IMR-90 (cell line): Measurements from ENCODE around the gene CYP4F22. TPM values are rescaled to one million over a fixed set of nuclear protein-coding genes. Genes with fewer than 3 reads are reported as not detected.

Source experiments
- ATAC-seq: fragments of 200-7000 bp; cut with Tn5 transposase; 2 replicates; pipeline ENCODE4 v1.9.1; 2020; ENCODE audit warnings: low read depth, mild to moderate bottlenecking, moderate library complexity
- BruUV-seq: library from RNA; stranded (reverse); fragments of 400-500 nt; replicated peaks from 2 replicates; lab custom pipeline; 2021; lab: Mats Ljungman, UMichigan
- CTCF ChIA-PET: fragments of 300-600 bp; formaldehyde crosslinking; extraction: SDS; loops from one replicate; lab custom pipeline; 2021; ENCODE audit warnings: antibody characterized with exemption; lab: Yijun Ruan, JAX
- POLR2A ChIA-PET: fragments of 300-600 bp; sonication (Branson Sonifier 250); formaldehyde crosslinking; loops from one replicate; lab custom pipeline; 2022; ENCODE audit warnings: antibody characterized with exemption; ENCODE audit not compliant: unreplicated experiment; lab: Charles Lee
- DNase-seq: peaks from one replicate; pipeline ENCODE4 v3.0.0; 2013
- H2AFZ ChIP-seq: replicated peaks from 2 replicates; pipeline ENCODE3; 2013; ENCODE audit warnings: low read length, mild to moderate bottlenecking; ENCODE audit not compliant: poor library complexity
- H2AK5ac ChIP-seq: 2 replicates; pipeline ENCODE4 v1.6.1; 2013; ENCODE audit warnings: low read depth, low read length, inconsistent platforms
- H2AK9ac ChIP-seq: replicated peaks from 2 replicates; pipeline ENCODE3; 2013; ENCODE audit warnings: mild to moderate bottlenecking, low read depth, low read length, moderate library complexity; ENCODE audit not compliant: poor library complexity
- H2BK120ac ChIP-seq: 2 replicates; pipeline ENCODE4 v1.6.1; 2013; ENCODE audit warnings: low read depth, low read length, inconsistent platforms
- H2BK15ac ChIP-seq: 3 replicates; pipeline ENCODE4 v1.6.1; 2013; ENCODE audit warnings: low read depth, low read length, inconsistent platforms
- H2BK20ac ChIP-seq: 2 replicates; pipeline ENCODE4 v1.6.1; 2013; ENCODE audit warnings: low read depth, mild to moderate bottlenecking, inconsistent platforms, low read length, moderate library complexity
- H2BK5ac ChIP-seq: 2 replicates; pipeline ENCODE4 v1.6.1; 2013; ENCODE audit warnings: mild to moderate bottlenecking, low read depth, low read length, inconsistent platforms; ENCODE audit not compliant: poor library complexity, severe bottlenecking
- H3K14ac ChIP-seq: replicated peaks from 2 replicates; pipeline ENCODE4 v1.6.1; 2013; ENCODE audit warnings: low read depth, low read length, inconsistent platforms
- H3K18ac ChIP-seq: 2 replicates; pipeline ENCODE4 v1.6.1; 2013; ENCODE audit warnings: low read depth, low read length, control low read depth
- H3K23ac ChIP-seq: 2 replicates; pipeline ENCODE4 v1.6.1; 2013; ENCODE audit warnings: low read depth, low read length, inconsistent platforms
- H3K27ac ChIP-seq: 2 replicates; pipeline ENCODE4 v1.5.1; 2013; ENCODE audit warnings: mild to moderate bottlenecking, control low read depth, low read length; ENCODE audit not compliant: insufficient read depth
- H3K27me3 ChIP-seq: 2 replicates; pipeline ENCODE4 v1.6.1; 2013; ENCODE audit warnings: low read length; ENCODE audit not compliant: control insufficient read depth, insufficient read depth
- H3K36me3 ChIP-seq: 2 replicates; pipeline ENCODE4 v1.6.1; 2013; ENCODE audit warnings: low read length, mixed read lengths; ENCODE audit not compliant: control insufficient read depth, insufficient read depth
- H3K4ac ChIP-seq: 2 replicates; pipeline ENCODE4 v1.6.1; 2013; ENCODE audit warnings: low read depth, low read length, inconsistent platforms
- H3K4me1 ChIP-seq: 2 replicates; pipeline ENCODE4 v1.6.1; 2013; ENCODE audit warnings: low read length, mixed read lengths; ENCODE audit not compliant: control insufficient read depth, insufficient read depth
- H3K4me2 ChIP-seq: 2 replicates; pipeline ENCODE4 v1.6.1; 2013; ENCODE audit warnings: low read depth, mild to moderate bottlenecking, control low read depth, low read length, moderate library complexity
- H3K4me3 ChIP-seq: 2 replicates; pipeline ENCODE4 v1.5.1; 2013; ENCODE audit warnings: low read depth, mild to moderate bottlenecking, control low read depth, low read length, moderate library complexity; ENCODE audit not compliant: insufficient read depth
- H3K56ac ChIP-seq: 2 replicates; pipeline ENCODE4 v1.6.1; 2013; ENCODE audit warnings: low read length, inconsistent platforms; ENCODE audit not compliant: insufficient read depth; ENCODE audit errors: extremely low read depth
- H3K79me1 ChIP-seq, 2 experiments: 2 replicates each; pipeline ENCODE4 v1.6.1; 2013; ENCODE audit warnings: low read length in 2 of 2, inconsistent platforms in 1 of 2, low read depth in 1 of 2
- H3K9ac ChIP-seq: 2 replicates; pipeline ENCODE4 v1.6.1; 2013; ENCODE audit warnings: low read depth, low read length, control low read depth
- H3K9me1 ChIP-seq: 2 replicates; pipeline ENCODE4 v1.6.1; 2013; ENCODE audit warnings: low read length, inconsistent platforms; ENCODE audit not compliant: insufficient read depth
- H3K9me3 ChIP-seq: 2 replicates; pipeline ENCODE4 v1.6.1; 2013; ENCODE audit warnings: low read length; ENCODE audit not compliant: control insufficient read depth, insufficient read depth
- H4K20me1 ChIP-seq: 2 replicates; pipeline ENCODE4 v1.6.1; 2013; ENCODE audit warnings: low read length, inconsistent platforms; ENCODE audit not compliant: insufficient read depth
- H4K5ac ChIP-seq: 2 replicates; pipeline ENCODE4 v1.6.1; 2013; ENCODE audit warnings: mild to moderate bottlenecking, low read depth, low read length, control low read depth
- H4K8ac ChIP-seq, 2 experiments: 2 replicates each; pipeline ENCODE4 v1.6.1; 2013; ENCODE audit warnings: low read depth in 2 of 2, low read length in 2 of 2, control low read depth in 1 of 2, inconsistent platforms in 1 of 2
- H4K91ac ChIP-seq: 2 replicates; pipeline ENCODE4 v1.6.1; 2013; ENCODE audit warnings: low read depth, low read length, inconsistent platforms; ENCODE audit not compliant: insufficient read depth
- BHLHE40 ChIP-seq: fragments of 150-350 bp; IDR thresholded peaks from 2 replicates; pipeline ENCODE4 v1.6.1; 2016; ENCODE audit warnings: mild to moderate bottlenecking, low read depth, low read length
- CEBPB ChIP-seq: IDR thresholded peaks from 2 replicates; pipeline ENCODE4 v1.6.1; 2012; ENCODE audit warnings: low read depth, low read length, improper control_type of control experiment
- CHD1 ChIP-seq: IDR thresholded peaks from 2 replicates; pipeline ENCODE4 v1.6.1; 2012; ENCODE audit warnings: low read depth, low read length, improper control_type of control experiment
- CTCF ChIP-seq: conservative IDR thresholded peaks from 2 replicates; pipeline ENCODE4 v1.5.1; 2012; ENCODE audit warnings: mild to moderate bottlenecking, low read depth, low read length, improper control_type of control experiment
- FOS ChIP-seq: fragments of 150-350 bp; IDR thresholded peaks from 2 replicates; pipeline ENCODE4 v1.6.1; 2016; ENCODE audit warnings: low read depth, low read length
- MAFK ChIP-seq: IDR thresholded peaks from 2 replicates; pipeline ENCODE4 v1.6.1; 2012; ENCODE audit warnings: low read depth, low read length, improper control_type of control experiment
- MAZ ChIP-seq: IDR thresholded peaks from 2 replicates; pipeline ENCODE4 v1.6.1; 2012; ENCODE audit warnings: low read depth, mild to moderate bottlenecking, low read length, improper control_type of control experiment, moderate library complexity, borderline replicate concordance
- MXI1 ChIP-seq: IDR thresholded peaks from 2 replicates; pipeline ENCODE4 v1.6.1; 2012; ENCODE audit warnings: low read depth, mild to moderate bottlenecking, low read length, moderate library complexity, borderline replicate concordance
- NFE2L2 ChIP-seq: fragments of 150-350 bp; IDR thresholded peaks from 2 replicates; pipeline ENCODE4 v1.6.1; 2016; ENCODE audit warnings: low read depth, mild to moderate bottlenecking, low read length
- POLR2A ChIP-seq: IDR thresholded peaks from 2 replicates; pipeline ENCODE4 v1.6.1; 2012; ENCODE audit warnings: mild to moderate bottlenecking, low read depth, low read length
- RAD21 ChIP-seq: IDR thresholded peaks from 2 replicates; pipeline ENCODE4 v1.6.1; 2012; ENCODE audit warnings: low read length, improper control_type of control experiment
- RCOR1 ChIP-seq: IDR thresholded peaks from 2 replicates; pipeline ENCODE4 v1.6.1; 2012; ENCODE audit warnings: mild to moderate bottlenecking, low read length, improper control_type of control experiment; ENCODE audit not compliant: insufficient replicate concordance
- RFX5 ChIP-seq: IDR thresholded peaks from 2 replicates; pipeline ENCODE4 v1.8.0; 2012; ENCODE audit warnings: low read depth, mild to moderate bottlenecking, low read length, moderate library complexity
- SMC3 ChIP-seq: fragments of 150-350 bp; IDR thresholded peaks from 2 replicates; pipeline ENCODE4 v1.6.1; 2016; ENCODE audit warnings: low read depth, mild to moderate bottlenecking, antibody characterized with exemption, low read length, moderate library complexity
- WGBS, 2 experiments: methylation state at CpG; one replicate each; pipeline versions ENCODE4 v1.1.5 to v1.1.7; 2013; ENCODE audit warnings: missing lambda C conversion rate in 2 of 2; ENCODE audit not compliant: insufficient read length in 1 of 2; ENCODE audit errors: extremely low coverage in 2 of 2; 5-methylcytosine and 5-hydroxymethylcytosine counted together
- dilution Hi-C: fragments of 300-500 bp; cut with HindIII; formaldehyde crosslinking; loops from one replicate; pipeline ENCODE4 v1.14.3; 2018; ENCODE audit warnings: low sequenced_read_pairs; ENCODE audit not compliant: unreplicated experiment
- in situ Hi-C: fragments of 300-500 bp; cut with MboI; formaldehyde crosslinking; loops from 3 replicates; pipeline ENCODE4 v1.14.3; 2019; ENCODE audit warnings: low sequenced_read_pairs, inconsistent platforms, mixed read lengths
- intact Hi-C: fragments of 100-400 bp; cut with micrococcal nuclease; formaldehyde crosslinking; loops from 2 replicates; pipeline ENCODE4 v1.10.0; 2022
- polyA plus RNA-seq, 3 experiments: library from polyadenylated mRNA; depleted of rRNA; stranded (reverse); fragments of >200 nt; gene quantifications; 2 replicates each; pipeline ENCODE4 v1.2.3, GENCODE V29; 2012; ENCODE audit warnings: low replicate concordance in 1 of 3
- total RNA-seq: library from RNA; depleted of rRNA; stranded (reverse); fragments of >200 nt; gene quantifications from 2 replicates; pipeline ENCODE4 v1.2.3, GENCODE V29; 2012
- TF ChIP-seq, protein P1 (sequence below): fragments of 150-350 bp; IDR thresholded peaks from 2 replicates; pipeline ENCODE4 v1.6.1; 2017; ENCODE audit warnings: mild to moderate bottlenecking, antibody characterized with exemption, low read length, low read depth
- TF ChIP-seq, protein P2 (sequence below): fragments of 150-350 bp; IDR thresholded peaks from 2 replicates; pipeline ENCODE4 v1.6.1; 2016; ENCODE audit warnings: low read depth, mild to moderate bottlenecking, low read length, moderate library complexity, borderline replicate concordance

Gene CYP4F22
- total and polyA plus RNA-seq, 2 of the 4 experiments (the other 2 are of a cell fraction), result not detected

- intact Hi-C loops (no loop called here), in situ Hi-C loops (no loop called here), dilution Hi-C loops (no loop called here)
- ChIA-PET POLR2A (no interaction called here), CTCF (interaction anchor here (0.6 to 1.1 kb wide), 2 partner anchors 387 to 955 kb away, joined by 3 read pairs; no protein-coding TSS in a partner anchor)
- Histone ChIP-seq H2BK120ac (no peak overlapping the region), H3K4me3 (no peak overlapping the region), H2AFZ (no peak overlapping the region), H3K56ac (no peak overlapping the region), H3K27me3 (peaks cover 2% of the 10 kb centered on the region; the same call in 1 of the 2 replicates), H2BK5ac (no peak overlapping the region), H3K14ac (no peak overlapping the region), H4K91ac (no peak overlapping the region), H2AK9ac (no peak overlapping the region), H3K27ac (no peak overlapping the region), H3K9ac (no peak overlapping the region), H4K20me1 (no peaks in the 10 kb centered on the region), H3K79me1 (no peaks in the 10 kb centered on the region), H3K18ac (no peak overlapping the region), H4K8ac (no peak overlapping the region), H3K4me2 (no peak overlapping the region), H2BK20ac (no peak overlapping the region), H3K23ac (no peak overlapping the region), H2BK15ac (no peak overlapping the region), H3K36me3 (no peaks in the 10 kb centered on the region), H3K4ac (no peak overlapping the region), H3K9me3 (no peaks in the 10 kb centered on the region), H3K9me1 (no peaks in the 10 kb centered on the region), H4K5ac (no peak overlapping the region), H2AK5ac (no peak overlapping the region), H3K4me1 (peaks cover 2% of the 10 kb centered on the region; the same call in 1 of the 2 replicates)
- TF ChIP-seq CTCF (no peak), BHLHE40 (no peak), POLR2A (no peak), FOS (no peak), MAZ (no peak), CEBPB (no peak), CHD1 (no peak), MAFK (no peak), RFX5 (no peak), MXI1 (no peak), SMC3 (no peak), RCOR1 (no peak), RAD21 (no peak), NFE2L2 (no peak)
- TF ChIP-seq, protein P1, sequence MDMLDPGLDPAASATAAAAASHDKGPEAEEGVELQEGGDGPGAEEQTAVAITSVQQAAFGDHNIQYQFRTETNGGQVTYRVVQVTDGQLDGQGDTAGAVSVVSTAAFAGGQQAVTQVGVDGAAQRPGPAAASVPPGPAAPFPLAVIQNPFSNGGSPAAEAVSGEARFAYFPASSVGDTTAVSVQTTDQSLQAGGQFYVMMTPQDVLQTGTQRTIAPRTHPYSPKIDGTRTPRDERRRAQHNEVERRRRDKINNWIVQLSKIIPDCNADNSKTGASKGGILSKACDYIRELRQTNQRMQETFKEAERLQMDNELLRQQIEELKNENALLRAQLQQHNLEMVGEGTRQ, result no peak
- TF ChIP-seq, protein P2, sequence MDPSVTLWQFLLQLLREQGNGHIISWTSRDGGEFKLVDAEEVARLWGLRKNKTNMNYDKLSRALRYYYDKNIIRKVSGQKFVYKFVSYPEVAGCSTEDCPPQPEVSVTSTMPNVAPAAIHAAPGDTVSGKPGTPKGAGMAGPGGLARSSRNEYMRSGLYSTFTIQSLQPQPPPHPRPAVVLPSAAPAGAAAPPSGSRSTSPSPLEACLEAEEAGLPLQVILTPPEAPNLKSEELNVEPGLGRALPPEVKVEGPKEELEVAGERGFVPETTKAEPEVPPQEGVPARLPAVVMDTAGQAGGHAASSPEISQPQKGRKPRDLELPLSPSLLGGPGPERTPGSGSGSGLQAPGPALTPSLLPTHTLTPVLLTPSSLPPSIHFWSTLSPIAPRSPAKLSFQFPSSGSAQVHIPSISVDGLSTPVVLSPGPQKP, result no peak
- BruUV-seq, result no TSS peak
- WGBS, 2 experiments, result 50% methylated on average over 2 of the region's 7 CpGs; no CpG with 5 or more reads in 1 of the 2 experiments
- ATAC-seq (no peak), DNase-seq (no peak)
Observed at GRCh38 chr19:15564534-15565168, 56.3 kb downstream of the CYP4F22 start.
